Caco-2 (cell line): ENCODE data around the gene PI4KA. TPM values are rescaled to one million over a fixed set of nuclear protein-coding genes. Genes with fewer than 3 reads are reported as not detected.

Source experiments
- BruUV-seq: library from RNA; stranded (reverse); fragments of 400-500 nt; replicated peaks from 2 replicates; lab custom pipeline; 2021; lab: Mats Ljungman, UMichigan
- CTCF ChIA-PET: fragments of 300-600 bp; sonication (Branson Sonifier 250); formaldehyde crosslinking; loops from one replicate; lab custom pipeline; 2022; ENCODE audit warnings: antibody characterized with exemption; lab: Charles Lee
- POLR2A ChIA-PET: fragments of 300-600 bp; sonication (Branson Sonifier 250); formaldehyde crosslinking; loops from one replicate; lab custom pipeline; 2022; ENCODE audit warnings: antibody characterized with exemption; lab: Charles Lee
- DNase-seq, 2 experiments: peaks; one replicate each; pipeline versions ENCODE4 v3.0.0 to v3.0.0-alpha.2; 2020 to 2022
- H3K27me3 ChIP-seq: replicated peaks from 2 replicates; pipeline ENCODE4 v1.6.0; 2011; ENCODE audit warnings: low read length; ENCODE audit not compliant: control insufficient read depth, insufficient read depth
- H3K36me3 ChIP-seq: 2 replicates; pipeline ENCODE4 v1.5.1; 2011; ENCODE audit warnings: low read length; ENCODE audit not compliant: control insufficient read depth, insufficient read depth
- H3K4me1 ChIP-seq: fragments of 250-450 bp; sonication (Bioruptor Pico); 2 replicates; pipeline ENCODE4 v1.5.1; 2020; ENCODE audit warnings: mild to moderate bottlenecking
- H3K4me3 ChIP-seq: 2 replicates; pipeline ENCODE4 v1.5.1; 2011; ENCODE audit warnings: low read depth, mild to moderate bottlenecking, control low read depth, low read length
- H3K9me3 ChIP-seq: fragments of 250-450 bp; sonication (Bioruptor Pico); 2 replicates; pipeline ENCODE4 v1.5.1; 2020; ENCODE audit warnings: mild to moderate bottlenecking, moderate library complexity
- H3K27ac Mint-ChIP-seq: one replicate; pipeline ENCODE4 v1.8.0; 2022; ENCODE audit warnings: mixed read lengths; ENCODE audit not compliant: unreplicated experiment
- H3K27me3 Mint-ChIP-seq: one replicate; pipeline ENCODE4 v1.8.0; 2022; ENCODE audit warnings: mixed read lengths; ENCODE audit not compliant: insufficient read depth, unreplicated experiment
- H3K36me3 Mint-ChIP-seq: one replicate; pipeline ENCODE4 v1.8.0; 2022; ENCODE audit warnings: mild to moderate bottlenecking, mixed read lengths; ENCODE audit not compliant: insufficient read depth, unreplicated experiment
- H3K4me1 Mint-ChIP-seq: one replicate; pipeline ENCODE4 v1.8.0; 2022; ENCODE audit warnings: low read depth, mixed read lengths; ENCODE audit not compliant: unreplicated experiment
- H3K4me3 Mint-ChIP-seq: one replicate; pipeline ENCODE4 v1.8.0; 2022; ENCODE audit warnings: mild to moderate bottlenecking, moderate library complexity, mixed read lengths; ENCODE audit not compliant: unreplicated experiment
- H3K9me3 Mint-ChIP-seq: one replicate; pipeline ENCODE4 v1.8.0; 2022; ENCODE audit warnings: mixed read lengths; ENCODE audit not compliant: unreplicated experiment
- intact Hi-C: fragments of 100-400 bp; cut with micrococcal nuclease; formaldehyde crosslinking; loops from one replicate; pipeline ENCODE4 v1.10.0; 2022; ENCODE audit not compliant: unreplicated experiment
- total RNA-seq: library from RNA; stranded (reverse); gene quantifications from 2 replicates; pipeline ENCODE4 v1.2.3, GENCODE V29; 2022
- TF ChIP-seq, protein P1 (sequence below), 2 experiments: fragments of 200-600 bp in 1 of 2; IDR thresholded peaks; 1 replicate in 1 of 2; 2 replicates in 1 of 2; pipeline versions ENCODE4 v1.5.1 to v1.8.0; 2011 to 2022; ENCODE audit warnings: antibody characterized with exemption in 1 of 2, control low read depth in 1 of 2, inconsistent platforms in 1 of 2, low read depth in 1 of 2, low read length in 1 of 2, mild to moderate bottlenecking in 1 of 2, moderate library complexity in 1 of 2; ENCODE audit not compliant: insufficient read depth in 1 of 2, severe bottlenecking in 1 of 2, unreplicated experiment in 1 of 2

The PI4KA gene
- total RNA-seq, 1 experiment from 2014 or later, result 66.9 TPM

DNA sequence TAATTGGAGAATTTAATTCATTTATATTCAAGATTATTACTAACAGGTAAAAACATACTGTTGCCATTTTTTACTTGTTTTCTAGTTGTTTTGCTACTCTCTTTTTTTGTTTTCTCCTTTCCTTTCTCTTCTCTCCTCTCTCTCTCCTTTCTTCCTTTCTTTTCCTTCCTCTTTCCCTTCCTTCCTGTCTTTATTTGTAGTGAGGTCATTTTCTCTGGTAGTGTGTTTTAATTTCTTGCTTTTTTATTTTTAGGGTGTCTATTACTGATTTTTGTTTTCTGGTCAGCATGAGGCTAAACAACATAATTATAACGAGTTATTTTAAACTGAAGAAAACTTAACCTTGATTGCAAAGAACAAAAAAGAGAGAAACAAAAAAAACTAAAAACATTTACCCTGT, 197.1 kb downstream of the PI4KA start:
- Histone ChIP-seq H3K36me3 (no peaks in the 10 kb centered on the region), H3K4me3 (no peak overlapping the region), H3K9me3 (peaks cover 3% of the 10 kb centered on the region; the same call in 1 of the 2 replicates), H3K4me1 (no peaks in the 10 kb centered on the region), H3K27me3 (no peaks in the 10 kb centered on the region)
- ChIA-PET CTCF (no interaction called here), POLR2A (no interaction called here)
- Mint-ChIP-seq H3K4me1 (no peaks in the 10 kb centered on the region), H3K27me3 (peaks cover 30% of the 10 kb centered on the region), H3K9me3 (no peaks in the 10 kb centered on the region), H3K36me3 (no peaks in the 10 kb centered on the region), H3K27ac (no peak overlapping the region), H3K4me3 (no peak overlapping the region)
- BruUV-seq, result no TSS peak
- TF ChIP-seq, protein P1, sequence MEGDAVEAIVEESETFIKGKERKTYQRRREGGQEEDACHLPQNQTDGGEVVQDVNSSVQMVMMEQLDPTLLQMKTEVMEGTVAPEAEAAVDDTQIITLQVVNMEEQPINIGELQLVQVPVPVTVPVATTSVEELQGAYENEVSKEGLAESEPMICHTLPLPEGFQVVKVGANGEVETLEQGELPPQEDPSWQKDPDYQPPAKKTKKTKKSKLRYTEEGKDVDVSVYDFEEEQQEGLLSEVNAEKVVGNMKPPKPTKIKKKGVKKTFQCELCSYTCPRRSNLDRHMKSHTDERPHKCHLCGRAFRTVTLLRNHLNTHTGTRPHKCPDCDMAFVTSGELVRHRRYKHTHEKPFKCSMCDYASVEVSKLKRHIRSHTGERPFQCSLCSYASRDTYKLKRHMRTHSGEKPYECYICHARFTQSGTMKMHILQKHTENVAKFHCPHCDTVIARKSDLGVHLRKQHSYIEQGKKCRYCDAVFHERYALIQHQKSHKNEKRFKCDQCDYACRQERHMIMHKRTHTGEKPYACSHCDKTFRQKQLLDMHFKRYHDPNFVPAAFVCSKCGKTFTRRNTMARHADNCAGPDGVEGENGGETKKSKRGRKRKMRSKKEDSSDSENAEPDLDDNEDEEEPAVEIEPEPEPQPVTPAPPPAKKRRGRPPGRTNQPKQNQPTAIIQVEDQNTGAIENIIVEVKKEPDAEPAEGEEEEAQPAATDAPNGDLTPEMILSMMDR (IDR thresholded peaks at IDR 0.05; ENCODE audit: insufficient read depth in 1 of 2, low read depth in 1 of 2, low read length in 1 of 2, severe bottlenecking in 1 of 2, unreplicated experiment in 1 of 2), result no peak
- DNase-seq, result no peak
- intact Hi-C loops, result no loop called here

DNA sequence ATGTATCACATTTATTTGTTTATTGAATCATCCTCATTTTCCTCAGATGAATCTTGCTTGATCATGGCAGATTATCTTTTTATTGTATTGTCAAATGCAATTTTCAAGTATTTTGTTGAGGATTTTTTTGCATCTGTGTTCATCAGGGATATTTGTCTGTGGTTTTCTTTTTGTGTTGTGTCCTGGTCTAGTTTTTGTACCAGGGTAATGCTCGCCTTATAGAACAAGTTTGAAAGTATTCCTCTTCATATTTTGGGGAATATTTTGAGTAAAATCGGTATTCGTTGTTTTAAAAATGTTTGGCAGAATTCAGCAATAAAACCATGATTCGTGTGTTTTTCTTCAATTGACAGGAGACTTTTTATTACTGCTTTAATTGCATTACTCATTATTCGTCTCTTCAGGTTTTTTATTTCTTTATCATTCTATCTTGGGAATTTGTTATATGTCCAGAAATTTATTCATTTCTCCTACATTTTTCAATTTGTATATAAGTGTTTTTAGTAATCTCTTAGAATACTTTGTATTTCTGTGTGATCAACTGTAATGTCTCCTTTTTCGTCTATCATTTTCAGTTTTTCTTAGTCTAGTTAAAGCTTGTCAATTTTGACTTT, 198.1 kb downstream of the PI4KA start:
- Histone ChIP-seq H3K4me3 (no peak overlapping the region), H3K27me3 (no peaks in the 10 kb centered on the region), H3K36me3 (no peaks in the 10 kb centered on the region), H3K9me3 (peaks cover 3% of the 10 kb centered on the region; the same call in 1 of the 2 replicates), H3K4me1 (no peaks in the 10 kb centered on the region)
- TF ChIP-seq, protein P1 (IDR thresholded peaks at IDR 0.05; ENCODE audit: insufficient read depth in 1 of 2, low read depth in 1 of 2, low read length in 1 of 2, severe bottlenecking in 1 of 2, unreplicated experiment in 1 of 2), result no peak
- intact Hi-C loops, result no loop called here
- no peak for DNase-seq
- CTCF ChIA-PET, result no interaction called here
- Mint-ChIP-seq H3K36me3 (no peaks in the 10 kb centered on the region), H3K4me3 (no peak overlapping the region), H3K9me3 (no peaks in the 10 kb centered on the region), H3K4me1 (no peaks in the 10 kb centered on the region), H3K27me3 (peaks cover 30% of the 10 kb centered on the region), H3K27ac (no peak overlapping the region)
- BruUV-seq, result no TSS peak
- POLR2A ChIA-PET, result no interaction called here

DNA sequence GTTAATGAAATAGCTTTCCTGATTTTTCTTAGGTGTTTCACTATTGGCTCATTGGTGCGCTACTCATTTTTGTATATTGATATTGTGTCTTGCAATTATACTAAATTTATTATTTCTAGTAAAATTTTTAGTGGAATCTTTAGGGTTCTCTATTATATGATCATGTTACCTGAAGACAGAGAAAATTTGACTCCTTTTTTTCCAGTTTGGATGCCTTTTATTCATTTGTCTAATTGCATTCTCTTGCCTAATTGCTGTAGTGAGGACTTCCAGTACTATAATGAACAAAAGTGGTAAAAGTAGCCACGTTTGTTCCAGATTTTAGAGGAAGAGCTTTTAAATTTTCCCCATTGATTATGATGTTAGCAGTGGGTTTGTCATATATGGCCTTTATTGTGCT, 198.7 kb downstream of the PI4KA start:
- ChIA-PET POLR2A (no interaction called here), CTCF (interaction anchor here (0.6 kb wide), 1 partner anchor 1091 kb away, joined by 3 read pairs; no protein-coding TSS in a partner anchor)
- Histone ChIP-seq H3K36me3 (no peaks in the 10 kb centered on the region), H3K4me3 (no peak overlapping the region), H3K9me3 (peaks cover 3% of the 10 kb centered on the region; the same call in 1 of the 2 replicates), H3K4me1 (no peaks in the 10 kb centered on the region), H3K27me3 (no peaks in the 10 kb centered on the region)
- peaks cover 30% of the 10 kb centered on the region for H3K27me3 Mint-ChIP-seq
- H3K27ac Mint-ChIP-seq, result no peak overlapping the region
- H3K36me3 Mint-ChIP-seq, result no peaks in the 10 kb centered on the region
- no peaks in the 10 kb centered on the region for H3K4me1 Mint-ChIP-seq
- no peaks in the 10 kb centered on the region for H3K9me3 Mint-ChIP-seq
- intact Hi-C loops, result no loop called here
- TF ChIP-seq, protein P1 (IDR thresholded peaks at IDR 0.05; ENCODE audit: insufficient read depth in 1 of 2, low read depth in 1 of 2, low read length in 1 of 2, severe bottlenecking in 1 of 2, unreplicated experiment in 1 of 2), result no peak
- no peak for DNase-seq
- no TSS peak for BruUV-seq
- no peak overlapping the region for H3K4me3 Mint-ChIP-seq
